Suprapubic skin (tissue), 4 donors: ENCODE measurements around the gene ARHGAP12. TPM values are rescaled to one million over a fixed set of nuclear protein-coding genes. Genes with fewer than 3 reads are reported as not detected.
"Not testable (repeated sequence)": the region's sequence is repeated elsewhere in the genome, so short reads cannot be mapped to it uniquely, and the experiment has no call there.

Experiments
- DNase-seq, 2 donors: peaks; one replicate each; pipeline ENCODE4 v3.0.0-alpha.2; 2019; ENCODE audit warnings: low spot score in 2 of 2
- H3K27ac ChIP-seq: fragments of 200-600 bp; sonication (generic); one replicate; pipeline ENCODE4 v1.5.1; 2019
- H3K27me3 ChIP-seq: fragments of 200-600 bp; sonication (generic); one replicate; pipeline ENCODE4 v1.5.1; 2019
- H3K36me3 ChIP-seq: fragments of 200-600 bp; sonication (generic); one replicate; pipeline ENCODE4 v1.5.1; 2019
- H3K4me1 ChIP-seq: fragments of 200-600 bp; sonication (generic); one replicate; pipeline ENCODE4 v1.5.1; 2019
- H3K4me3 ChIP-seq: fragments of 200-600 bp; sonication (generic); one replicate; pipeline ENCODE4 v1.5.1; 2019; ENCODE audit warnings: mild to moderate bottlenecking
- H3K9me3 ChIP-seq: fragments of 200-600 bp; sonication (generic); one replicate; pipeline ENCODE4 v1.5.1; 2019
- EP300 ChIP-seq: sonication (generic); formaldehyde crosslinking; IDR thresholded peaks from one replicate; pipeline ENCODE4 v1.6.1; 2017; ENCODE audit warnings: antibody characterized with exemption
- POLR2A ChIP-seq, 2 donors: fragments of 450-650 bp; IDR thresholded peaks; one replicate each; pipeline ENCODE4 v1.6.1; 2017; ENCODE audit warnings: antibody characterized with exemption in 2 of 2, mild to moderate bottlenecking in 2 of 2, moderate library complexity in 2 of 2
- POLR2AphosphoS5 ChIP-seq, 3 donors: sonication (generic); formaldehyde crosslinking; IDR thresholded peaks; one replicate each; pipeline ENCODE4 v1.6.1; 2017; ENCODE audit warnings: antibody characterized with exemption in 3 of 3
- WGBS: methylation state at CpG from one replicate; pipeline ENCODE4 v1.1.5; 2018; 5-methylcytosine and 5-hydroxymethylcytosine counted together
- total RNA-seq, 4 donors: library from RNA; depleted of rRNA; stranded (reverse); fragments of >200 nt; gene quantifications; one replicate each; pipeline ENCODE4 v1.1.0, GENCODE V29; 2016
- TF ChIP-seq, protein P1 (sequence below), 2 donors: fragments of 200-600 bp in 1 of 2; fragments of 450-650 bp in 1 of 2; sonication (generic) in 1 of 2; IDR thresholded peaks; one replicate each; pipeline ENCODE4 v1.5.1; 2016 to 2019; ENCODE audit warnings: antibody characterized with exemption in 2 of 2, mild to moderate bottlenecking in 1 of 2, moderate library complexity in 1 of 2

ARHGAP12 gene
- total RNA-seq, 4 donors from 2014 or later, result 25.7 to 64.5 (median 39.5) TPM

- Histone ChIP-seq H3K36me3 (no peaks in the 10 kb centered on the region), H3K27me3 (no peaks in the 10 kb centered on the region), H3K9me3 (no peaks in the 10 kb centered on the region), H3K4me3 (no peak overlapping the region), H3K4me1 (no peaks in the 10 kb centered on the region), H3K27ac (no peak overlapping the region)
- DNase-seq, result no peak
- 62% methylated on average over 5 of the region's 5 CpGs for WGBS
- TF ChIP-seq, protein P1, sequence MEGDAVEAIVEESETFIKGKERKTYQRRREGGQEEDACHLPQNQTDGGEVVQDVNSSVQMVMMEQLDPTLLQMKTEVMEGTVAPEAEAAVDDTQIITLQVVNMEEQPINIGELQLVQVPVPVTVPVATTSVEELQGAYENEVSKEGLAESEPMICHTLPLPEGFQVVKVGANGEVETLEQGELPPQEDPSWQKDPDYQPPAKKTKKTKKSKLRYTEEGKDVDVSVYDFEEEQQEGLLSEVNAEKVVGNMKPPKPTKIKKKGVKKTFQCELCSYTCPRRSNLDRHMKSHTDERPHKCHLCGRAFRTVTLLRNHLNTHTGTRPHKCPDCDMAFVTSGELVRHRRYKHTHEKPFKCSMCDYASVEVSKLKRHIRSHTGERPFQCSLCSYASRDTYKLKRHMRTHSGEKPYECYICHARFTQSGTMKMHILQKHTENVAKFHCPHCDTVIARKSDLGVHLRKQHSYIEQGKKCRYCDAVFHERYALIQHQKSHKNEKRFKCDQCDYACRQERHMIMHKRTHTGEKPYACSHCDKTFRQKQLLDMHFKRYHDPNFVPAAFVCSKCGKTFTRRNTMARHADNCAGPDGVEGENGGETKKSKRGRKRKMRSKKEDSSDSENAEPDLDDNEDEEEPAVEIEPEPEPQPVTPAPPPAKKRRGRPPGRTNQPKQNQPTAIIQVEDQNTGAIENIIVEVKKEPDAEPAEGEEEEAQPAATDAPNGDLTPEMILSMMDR (IDR thresholded peaks at IDR 0.05), result no peak
- TF ChIP-seq EP300 (no peak), POLR2A (IDR thresholded peaks at IDR 0.05) (no peak), POLR2AphosphoS5 (IDR thresholded peaks at IDR 0.05) (no peak)
Measured at GRCh38 chr10:31906039-31906438, 22.6 kb downstream of the ARHGAP12 start.

DNA sequence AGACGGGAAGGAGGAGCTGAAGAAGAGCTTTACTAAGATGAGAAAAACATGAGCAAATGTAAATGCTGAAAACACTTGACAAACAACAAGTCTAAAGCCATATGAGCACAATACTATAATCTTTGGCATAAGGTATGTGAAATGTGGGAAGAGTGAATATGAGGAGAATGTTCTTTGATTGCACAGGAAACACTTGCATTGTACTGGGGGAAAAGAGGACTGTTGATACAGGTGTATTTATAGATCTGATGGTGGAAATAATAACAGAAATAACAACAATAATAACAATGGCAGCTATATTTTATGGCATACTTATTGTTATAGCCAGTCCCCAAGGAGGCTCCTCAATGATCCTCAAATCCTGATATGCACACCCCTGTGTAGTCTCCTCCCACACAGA, 23.0 kb downstream of the ARHGAP12 start:
- no peak for DNase-seq
- 76% methylated on average over 1 of the region's 1 CpG for WGBS

GRCh38 chr10:31902625-31903024, 26.0 kb downstream of the ARHGAP12 start:
- Histone ChIP-seq H3K4me3 (no peak overlapping the region), H3K27ac (no peak overlapping the region), H3K27me3 (no peaks in the 10 kb centered on the region), H3K9me3 (no peaks in the 10 kb centered on the region), H3K36me3 (no peaks in the 10 kb centered on the region), H3K4me1 (peaks cover 9% of the 10 kb centered on the region)
- no peak for DNase-seq
- WGBS, result 100% methylated on average over 1 of the region's 1 CpG
- no peak for TF ChIP-seq EP300
- TF ChIP-seq POLR2A (IDR thresholded peaks at IDR 0.05), result no peak
- TF ChIP-seq POLR2AphosphoS5 (IDR thresholded peaks at IDR 0.05), result no peak
- TF ChIP-seq, protein P1 (IDR thresholded peaks at IDR 0.05), result no peak

More for the DNA sequence above, 23.0 kb downstream of the ARHGAP12 start:
- no peaks in the 10 kb centered on the region for H3K9me3 ChIP-seq
- no peaks in the 10 kb centered on the region for H3K4me1 ChIP-seq
- H3K27me3 ChIP-seq, result no peaks in the 10 kb centered on the region
- H3K36me3 ChIP-seq, result no peaks in the 10 kb centered on the region
- no peak overlapping the region for H3K27ac ChIP-seq
- TF ChIP-seq POLR2A (IDR thresholded peaks at IDR 0.05), result no peak
- no peak overlapping the region for H3K4me3 ChIP-seq

GRCh38 chr10:31897506-31897905, 31.1 kb downstream of the ARHGAP12 start:
- Histone ChIP-seq H3K4me1 (peaks cover 23% of the 10 kb centered on the region), H3K4me3 (no peak overlapping the region), H3K36me3 (no peaks in the 10 kb centered on the region), H3K27ac (peak overlapping the region; percentile 70), H3K9me3 (no peaks in the 10 kb centered on the region), H3K27me3 (no peaks in the 10 kb centered on the region)
- WGBS, result 61% methylated on average over 2 of the region's 2 CpGs
- no peak for DNase-seq
- no peak for TF ChIP-seq EP300
- no peak for TF ChIP-seq POLR2A (IDR thresholded peaks at IDR 0.05)
- TF ChIP-seq, protein P1 (IDR thresholded peaks at IDR 0.05), result no peak
- TF ChIP-seq POLR2AphosphoS5 (IDR thresholded peaks at IDR 0.05), result no peak

- Histone ChIP-seq H3K27me3 (no peaks in the 10 kb centered on the region), H3K36me3 (no peaks in the 10 kb centered on the region), H3K4me3 (no peak overlapping the region), H3K27ac (peak overlapping the region; percentile 70), H3K4me1 (peaks cover 23% of the 10 kb centered on the region), H3K9me3 (no peaks in the 10 kb centered on the region)
- no peak for DNase-seq
- WGBS, result 54% methylated on average over 1 of the region's 1 CpG
- TF ChIP-seq EP300 (no peak), POLR2A (IDR thresholded peaks at IDR 0.05) (no peak), POLR2AphosphoS5 (IDR thresholded peaks at IDR 0.05) (no peak)
- TF ChIP-seq, protein P1 (IDR thresholded peaks at IDR 0.05), result no peak
Measured at GRCh38 chr10:31896968-31897384, 31.7 kb downstream of the ARHGAP12 start.

DNA sequence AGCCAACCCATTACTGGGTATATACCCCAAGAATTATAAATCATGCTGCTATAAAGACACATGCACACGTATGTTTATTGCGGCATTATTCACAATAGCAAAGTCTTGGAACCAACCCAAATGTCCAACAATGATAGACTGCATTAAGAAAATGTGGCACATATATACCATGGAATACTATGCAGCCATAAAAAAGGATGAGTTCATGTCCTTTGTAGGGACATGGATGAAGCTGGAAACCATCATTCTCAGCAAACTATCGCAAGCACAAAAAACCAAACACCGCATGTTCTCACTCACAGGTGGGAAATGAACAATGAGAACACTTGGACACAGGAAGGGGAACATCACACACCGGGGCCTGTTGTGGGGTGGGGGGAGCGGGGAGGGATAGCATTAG, 32.9 kb downstream of the ARHGAP12 start:
- not testable (repeated sequence) for H3K4me3 ChIP-seq, H3K27me3 ChIP-seq, H3K27ac ChIP-seq, H3K36me3 ChIP-seq, H3K9me3 ChIP-seq, DNase-seq
- peaks cover 23% of the 10 kb centered on the region for H3K4me1 ChIP-seq
- 97% methylated on average over 6 of the region's 6 CpGs for whole genome bisulfite sequencing
